ENCODE results near the gene THOC6. TPM values are rescaled to one million over a fixed set of nuclear protein-coding genes. Genes with fewer than 3 reads are reported as not detected.

The THOC6 gene
- 30.2 TPM for total RNA-seq (ENCODE audit: unreplicated experiment)
- long read RNA-seq, transcript THOC6-202 (13 exons, 1,419 nt), result major isoform, 23 of 34 reads
- long read RNA-seq, partial matches to known transcripts, result 2 of 34 reads
- long read RNA-seq, other reads (novel, unspliced or antisense), result 9 of 34 reads

DNA sequence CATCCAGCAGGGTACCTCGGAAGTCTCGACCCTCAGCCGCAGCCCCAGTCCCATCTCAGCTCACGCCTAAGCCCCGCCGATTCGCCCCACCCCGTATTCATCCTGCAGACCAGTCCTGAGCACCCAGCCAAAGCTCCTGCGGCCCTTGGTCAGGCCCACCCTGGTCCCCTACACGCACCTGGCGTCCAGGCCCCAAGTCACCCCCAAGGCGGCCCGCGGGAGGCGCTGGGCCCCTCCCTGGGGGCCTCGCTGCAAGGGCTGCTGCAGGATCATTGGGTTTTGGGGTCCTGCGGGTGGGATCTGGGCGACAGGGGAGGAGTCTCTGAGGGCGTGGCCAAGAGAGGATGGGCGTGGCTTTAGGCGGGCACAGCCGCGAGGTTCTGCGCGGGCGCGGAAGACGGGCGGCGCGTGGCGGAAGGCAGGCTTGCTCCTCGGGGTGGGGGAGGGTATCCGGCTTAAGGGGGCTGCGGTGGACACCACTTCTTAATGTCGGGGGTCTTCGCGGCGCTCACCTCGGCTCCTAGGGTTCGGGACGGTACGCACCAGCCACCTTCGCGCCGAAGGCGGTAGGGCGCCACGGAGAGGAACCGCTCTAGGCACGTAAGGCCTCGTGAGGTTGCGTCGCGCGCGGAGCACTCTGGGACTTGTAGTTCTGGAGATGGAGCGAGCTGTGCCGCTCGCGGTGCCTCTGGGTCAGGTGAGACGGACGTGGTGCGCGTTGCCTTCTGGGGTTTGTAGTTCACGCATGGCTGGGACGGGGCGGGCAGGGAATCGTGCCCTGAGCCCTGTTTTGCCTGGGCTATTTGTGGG lies at the start of gene THOC6, which contains the start of gene HCFC1R1:
Gene THOC6, plus strand, starts transcription at position 367 of the 810 bp plus-strand sequence. Its CDS starts 292 bp downstream, at position 659.
Gene HCFC1R1, minus strand, starts transcription at position 274 of the 810 bp plus-strand sequence. Its CDS starts 1 bp downstream, at position 273.
- H3K36me3 Mint-ChIP-seq (ENCODE audit: unreplicated experiment), result no peaks in the 10 kb centered on the region
- peaks cover 2% of the 10 kb centered on the region for H3K9me3 Mint-ChIP-seq (ENCODE audit: unreplicated experiment)
- H3K4me3 Mint-ChIP-seq (ENCODE audit: unreplicated experiment), result peak within 1 kb of the TSS; percentile 90
- H3K27me3 Mint-ChIP-seq (ENCODE audit: unreplicated experiment), result peaks cover 13% of the 10 kb centered on the region
- peaks cover 18% of the 10 kb centered on the region for H3K4me1 Mint-ChIP-seq (ENCODE audit: low read depth, unreplicated experiment)
- peak within 1 kb of the TSS; percentile 96 for H3K27ac Mint-ChIP-seq (ENCODE audit: unreplicated experiment)
- TF ChIP-seq, protein P1, sequence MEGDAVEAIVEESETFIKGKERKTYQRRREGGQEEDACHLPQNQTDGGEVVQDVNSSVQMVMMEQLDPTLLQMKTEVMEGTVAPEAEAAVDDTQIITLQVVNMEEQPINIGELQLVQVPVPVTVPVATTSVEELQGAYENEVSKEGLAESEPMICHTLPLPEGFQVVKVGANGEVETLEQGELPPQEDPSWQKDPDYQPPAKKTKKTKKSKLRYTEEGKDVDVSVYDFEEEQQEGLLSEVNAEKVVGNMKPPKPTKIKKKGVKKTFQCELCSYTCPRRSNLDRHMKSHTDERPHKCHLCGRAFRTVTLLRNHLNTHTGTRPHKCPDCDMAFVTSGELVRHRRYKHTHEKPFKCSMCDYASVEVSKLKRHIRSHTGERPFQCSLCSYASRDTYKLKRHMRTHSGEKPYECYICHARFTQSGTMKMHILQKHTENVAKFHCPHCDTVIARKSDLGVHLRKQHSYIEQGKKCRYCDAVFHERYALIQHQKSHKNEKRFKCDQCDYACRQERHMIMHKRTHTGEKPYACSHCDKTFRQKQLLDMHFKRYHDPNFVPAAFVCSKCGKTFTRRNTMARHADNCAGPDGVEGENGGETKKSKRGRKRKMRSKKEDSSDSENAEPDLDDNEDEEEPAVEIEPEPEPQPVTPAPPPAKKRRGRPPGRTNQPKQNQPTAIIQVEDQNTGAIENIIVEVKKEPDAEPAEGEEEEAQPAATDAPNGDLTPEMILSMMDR (IDR thresholded peaks at IDR 0.05; ENCODE audit: partially characterized antibody, unreplicated experiment), result no peak
- peak; percentile 95 for DNase-seq

GRCh38 chr16:2974319-2975056 lies 49.3 kb upstream of the THOC6 start:
- H3K27ac Mint-ChIP-seq (ENCODE audit: unreplicated experiment), result no peak overlapping the region
- H3K4me3 Mint-ChIP-seq (ENCODE audit: unreplicated experiment), result no peak overlapping the region
- DNase-seq, result no peak

DNA sequence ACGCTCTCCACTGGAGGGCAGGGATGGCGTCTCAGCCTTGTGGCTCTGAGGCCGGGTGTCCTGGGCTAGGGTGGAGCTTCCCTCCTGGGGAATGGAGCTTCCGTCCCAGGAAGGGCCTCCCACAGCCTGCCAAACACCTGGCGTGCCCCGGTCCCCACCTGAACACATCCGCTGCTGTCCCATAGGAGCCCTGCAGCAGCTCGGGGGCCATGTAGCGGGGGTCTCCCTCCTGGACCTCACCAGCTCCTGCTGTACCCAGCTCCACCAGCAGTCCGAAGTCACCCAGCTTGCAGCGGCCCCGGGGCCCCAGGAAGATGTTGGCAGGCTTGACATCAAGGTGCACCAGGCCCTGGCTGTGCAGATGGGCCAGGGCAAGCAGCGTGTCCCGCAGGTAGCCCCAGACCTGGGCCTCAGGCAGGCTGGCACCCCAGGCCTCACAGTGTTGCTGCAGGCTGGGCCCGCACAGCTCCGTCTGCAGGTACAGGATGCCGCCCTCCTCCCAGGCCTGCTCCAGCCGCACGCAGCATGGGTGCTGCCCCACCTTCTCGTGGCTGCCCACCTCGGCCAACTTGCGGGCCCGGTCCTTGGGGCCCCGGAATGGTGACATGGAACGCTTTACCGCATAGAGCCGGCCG lies 48.6 kb upstream of the THOC6 start:
- no peaks in the 10 kb centered on the region for H3K27me3 Mint-ChIP-seq (ENCODE audit: unreplicated experiment)
- H3K36me3 Mint-ChIP-seq (ENCODE audit: unreplicated experiment), result no peaks in the 10 kb centered on the region
- DNase-seq, result no peak
- H3K4me3 Mint-ChIP-seq (ENCODE audit: unreplicated experiment), result no peak overlapping the region
- TF ChIP-seq, protein P1 (IDR thresholded peaks at IDR 0.05; ENCODE audit: partially characterized antibody, unreplicated experiment), result no peak
- H3K9me3 Mint-ChIP-seq (ENCODE audit: unreplicated experiment), result no peaks in the 10 kb centered on the region
- no peak overlapping the region for H3K27ac Mint-ChIP-seq (ENCODE audit: unreplicated experiment)
- peaks cover 6% of the 10 kb centered on the region for H3K4me1 Mint-ChIP-seq (ENCODE audit: low read depth, unreplicated experiment)

More at GRCh38 chr16:2974319-2975056, 49.3 kb upstream of the THOC6 start:
- TF ChIP-seq, protein P1 (IDR thresholded peaks at IDR 0.05; ENCODE audit: partially characterized antibody, unreplicated experiment), result no peak
- no peaks in the 10 kb centered on the region for H3K27me3 Mint-ChIP-seq (ENCODE audit: unreplicated experiment)
- peaks cover 6% of the 10 kb centered on the region for H3K4me1 Mint-ChIP-seq (ENCODE audit: low read depth, unreplicated experiment)
- H3K36me3 Mint-ChIP-seq (ENCODE audit: unreplicated experiment), result no peaks in the 10 kb centered on the region
- H3K9me3 Mint-ChIP-seq (ENCODE audit: unreplicated experiment), result no peaks in the 10 kb centered on the region

DNA sequence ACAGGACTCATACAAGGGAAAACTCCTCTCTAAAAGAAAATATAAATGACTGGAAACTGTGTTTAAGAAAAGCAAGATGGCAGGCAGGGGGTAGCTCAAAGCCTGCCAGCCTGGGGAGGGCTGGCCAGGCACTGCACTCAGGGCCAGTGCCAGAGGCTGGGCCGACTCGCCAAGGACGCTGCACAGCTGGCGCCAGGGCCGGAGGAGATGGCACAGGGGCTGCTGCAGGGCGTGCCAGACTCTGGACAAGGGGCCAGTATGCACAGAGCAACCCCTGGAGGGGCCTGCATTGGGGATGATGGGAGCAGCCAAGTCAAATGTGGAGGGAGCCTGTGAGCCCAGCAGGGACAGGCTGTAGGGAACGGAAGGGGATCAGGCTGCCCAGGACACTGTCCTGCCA lies 47.6 kb upstream of the THOC6 start:
- TF ChIP-seq, protein P1 (IDR thresholded peaks at IDR 0.05; ENCODE audit: partially characterized antibody, unreplicated experiment), result no peak
- H3K9me3 Mint-ChIP-seq (ENCODE audit: unreplicated experiment), result no peaks in the 10 kb centered on the region
- peaks cover 2% of the 10 kb centered on the region for H3K27me3 Mint-ChIP-seq (ENCODE audit: unreplicated experiment)
- H3K36me3 Mint-ChIP-seq (ENCODE audit: unreplicated experiment), result no peaks in the 10 kb centered on the region
- peaks cover 5% of the 10 kb centered on the region for H3K4me1 Mint-ChIP-seq (ENCODE audit: low read depth, unreplicated experiment)
- H3K4me3 Mint-ChIP-seq (ENCODE audit: unreplicated experiment), result no peak overlapping the region
- no peak for DNase-seq
- no peak overlapping the region for H3K27ac Mint-ChIP-seq (ENCODE audit: unreplicated experiment)
